SU-DHL-6 (cell line): ENCODE data around the gene PIGC.

Experiments used
- H2AFZ ChIP-seq: fragments of 200-600 bp; sonication (generic); 2 replicates; pipeline ENCODE4 v1.6.1; 2014; ENCODE audit warnings: low read depth, mild to moderate bottlenecking, moderate library complexity, mixed read lengths, antibody characterized with exemption, low read length; ENCODE audit not compliant: severe bottlenecking
- H3F3A ChIP-seq: fragments of 200-600 bp; shearing (Covaris generic); 2 replicates; pipeline ENCODE4 v1.6.0; 2016; ENCODE audit warnings: antibody characterized with exemption, mild to moderate bottlenecking; ENCODE audit not compliant: insufficient read depth
- H3K27ac ChIP-seq: fragments of 200-600 bp; sonication (generic); 2 replicates; pipeline ENCODE4 v1.5.1; 2016; ENCODE audit warnings: low read depth, mild to moderate bottlenecking, low read length, moderate library complexity, mixed read lengths
- H3K27me3 ChIP-seq: fragments of 200-600 bp; sonication (generic), shearing (Covaris generic); 2 replicates; pipeline ENCODE4 v1.6.0; 2014; ENCODE audit warnings: mild to moderate bottlenecking, low read length
- H3K36me3 ChIP-seq: fragments of 200-600 bp; sonication (generic); 2 replicates; pipeline ENCODE4 v1.6.1; 2014; ENCODE audit warnings: mild to moderate bottlenecking, low read length, mixed read lengths
- H3K4me2 ChIP-seq: fragments of 300-600, 200-600 bp; shearing (Covaris generic), sonication (generic); 2 replicates; pipeline ENCODE4 v1.6.0; 2014; ENCODE audit warnings: low read length, low read depth, mild to moderate bottlenecking; ENCODE audit not compliant: poor library complexity, severe bottlenecking
- H3K4me3 ChIP-seq: fragments of 200-600 bp; sonication (generic); 2 replicates; pipeline ENCODE4 v1.5.1; 2014; ENCODE audit warnings: antibody characterized with exemption, low read length, mild to moderate bottlenecking, mixed read lengths; ENCODE audit not compliant: insufficient read depth, poor library complexity, severe bottlenecking
- H3K79me2 ChIP-seq: fragments of 200-600 bp; sonication (generic); 2 replicates; pipeline ENCODE4 v1.6.1; 2014; ENCODE audit warnings: mild to moderate bottlenecking, low read length, moderate library complexity; ENCODE audit not compliant: insufficient read depth
- H3K9ac ChIP-seq: fragments of 200-600 bp; sonication (generic); 2 replicates; pipeline ENCODE4 v1.7.0; 2014; ENCODE audit warnings: mild to moderate bottlenecking, low read length
- H3K9me2 ChIP-seq: fragments of 200-600 bp; sonication (generic); replicated peaks from 2 replicates; pipeline ENCODE4 v1.6.1; 2014; ENCODE audit warnings: low read length; ENCODE audit not compliant: insufficient read depth
- H3K9me3 ChIP-seq: fragments of 200-600 bp; sonication (generic); 2 replicates; pipeline ENCODE4 v1.6.1; 2014; ENCODE audit warnings: low read length, mixed read lengths; ENCODE audit not compliant: insufficient read depth
- H4K20me1 ChIP-seq: fragments of 200-600 bp; sonication (generic); 2 replicates; pipeline ENCODE4 v1.6.1; 2014; ENCODE audit warnings: low read depth, mild to moderate bottlenecking, antibody characterized with exemption, low read length, moderate library complexity, mixed read lengths
- EZH2phosphoT487 ChIP-seq: fragments of 200-600 bp; sonication (generic), shearing (Covaris generic); conservative IDR thresholded peaks from 2 replicates; pipeline ENCODE4 v1.6.1; 2018; ENCODE audit warnings: mild to moderate bottlenecking, antibody characterized with exemption, low read length, moderate library complexity, mixed read lengths
- TF ChIP-seq, protein P1 (sequence below): fragments of 200-600 bp; sonication (generic); IDR thresholded peaks from one replicate; pipeline ENCODE4 v1.5.1; 2017; ENCODE audit warnings: antibody characterized with exemption, mild to moderate bottlenecking, low read length, moderate library complexity; ENCODE audit not compliant: insufficient read depth, poor library complexity, severe bottlenecking

Gene PIGC

DNA sequence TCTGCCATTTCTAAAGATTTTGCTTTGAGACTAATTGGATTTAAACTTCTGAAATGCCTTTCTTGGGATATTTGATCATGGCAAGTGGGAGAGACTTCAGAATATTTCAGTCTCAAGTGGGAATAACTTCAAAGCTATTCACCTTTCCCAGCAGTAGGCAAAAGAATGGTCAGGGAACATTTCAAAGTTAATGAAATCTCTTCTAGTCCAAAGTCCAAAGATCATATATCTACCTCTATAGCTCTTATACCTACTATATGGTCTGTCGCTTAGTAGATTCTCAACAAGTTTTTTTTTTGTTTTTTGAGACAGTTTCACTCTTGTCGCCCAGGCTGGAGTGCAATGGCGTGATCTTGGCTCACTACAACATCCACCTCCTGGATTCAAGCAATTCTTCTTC is 44.5 kb upstream of the PIGC start:
- no peaks in the 10 kb centered on the region for H4K20me1 ChIP-seq
- H3K9me2 ChIP-seq = no peaks in the 10 kb centered on the region
- no peaks in the 10 kb centered on the region for H3F3A ChIP-seq
- H2AFZ ChIP-seq = no peak overlapping the region
- H3K9me3 ChIP-seq = no peaks in the 10 kb centered on the region
- TF ChIP-seq EZH2phosphoT487 = no peak
- TF ChIP-seq, protein P1, sequence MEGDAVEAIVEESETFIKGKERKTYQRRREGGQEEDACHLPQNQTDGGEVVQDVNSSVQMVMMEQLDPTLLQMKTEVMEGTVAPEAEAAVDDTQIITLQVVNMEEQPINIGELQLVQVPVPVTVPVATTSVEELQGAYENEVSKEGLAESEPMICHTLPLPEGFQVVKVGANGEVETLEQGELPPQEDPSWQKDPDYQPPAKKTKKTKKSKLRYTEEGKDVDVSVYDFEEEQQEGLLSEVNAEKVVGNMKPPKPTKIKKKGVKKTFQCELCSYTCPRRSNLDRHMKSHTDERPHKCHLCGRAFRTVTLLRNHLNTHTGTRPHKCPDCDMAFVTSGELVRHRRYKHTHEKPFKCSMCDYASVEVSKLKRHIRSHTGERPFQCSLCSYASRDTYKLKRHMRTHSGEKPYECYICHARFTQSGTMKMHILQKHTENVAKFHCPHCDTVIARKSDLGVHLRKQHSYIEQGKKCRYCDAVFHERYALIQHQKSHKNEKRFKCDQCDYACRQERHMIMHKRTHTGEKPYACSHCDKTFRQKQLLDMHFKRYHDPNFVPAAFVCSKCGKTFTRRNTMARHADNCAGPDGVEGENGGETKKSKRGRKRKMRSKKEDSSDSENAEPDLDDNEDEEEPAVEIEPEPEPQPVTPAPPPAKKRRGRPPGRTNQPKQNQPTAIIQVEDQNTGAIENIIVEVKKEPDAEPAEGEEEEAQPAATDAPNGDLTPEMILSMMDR = no peak
- no peak overlapping the region for H3K4me2 ChIP-seq
- H3K4me3 ChIP-seq = no peak overlapping the region
- H3K79me2 ChIP-seq = no peaks in the 10 kb centered on the region
- H3K9ac ChIP-seq = no peak overlapping the region
- no peaks in the 10 kb centered on the region for H3K27me3 ChIP-seq
- no peaks in the 10 kb centered on the region for H3K36me3 ChIP-seq
- H3K27ac ChIP-seq = no peak overlapping the region

DNA sequence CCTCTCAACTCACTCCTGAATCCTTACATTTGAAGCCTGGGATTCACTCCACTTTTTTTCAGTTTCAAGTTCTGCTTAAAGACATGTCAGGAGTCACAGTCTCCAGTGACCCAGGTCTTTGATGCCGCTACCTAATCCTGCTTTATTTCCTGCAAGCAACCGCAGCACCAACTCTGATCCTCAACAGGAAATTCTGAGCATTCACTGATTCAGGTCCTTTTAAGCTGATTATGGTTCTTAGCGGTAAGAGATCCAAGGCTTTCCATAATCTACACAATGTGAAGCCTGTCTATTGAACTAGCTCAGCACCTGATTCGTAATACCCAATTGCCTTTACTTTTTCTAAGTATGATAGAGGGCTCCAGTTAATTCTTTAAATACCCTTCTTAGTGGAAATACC is 43.7 kb upstream of the PIGC start:
- H3K4me2 ChIP-seq = no peak overlapping the region
- no peaks in the 10 kb centered on the region for H3K36me3 ChIP-seq

GRCh38 chr1:172486805-172487454 is 43.1 kb upstream of the PIGC start:
- Histone ChIP-seq H3K27ac (no peak overlapping the region), H3K9me2 (no peaks in the 10 kb centered on the region)

More for the DNA sequence above, 43.7 kb upstream of the PIGC start:
- Histone ChIP-seq H3K79me2 (no peaks in the 10 kb centered on the region), H3K9ac (no peak overlapping the region), H3K9me3 (no peaks in the 10 kb centered on the region), H3K4me3 (no peak overlapping the region), H3K27me3 (no peaks in the 10 kb centered on the region), H3K27ac (no peak overlapping the region), H2AFZ (no peak overlapping the region), H3F3A (no peaks in the 10 kb centered on the region), H3K9me2 (no peaks in the 10 kb centered on the region), H4K20me1 (no peaks in the 10 kb centered on the region)
- no peak for TF ChIP-seq EZH2phosphoT487
- TF ChIP-seq, protein P1 = no peak

More at GRCh38 chr1:172486805-172487454, 43.1 kb upstream of the PIGC start:
- no peaks in the 10 kb centered on the region for H3K79me2 ChIP-seq
- no peaks in the 10 kb centered on the region for H3K36me3 ChIP-seq
- no peaks in the 10 kb centered on the region for H4K20me1 ChIP-seq
- no peak for TF ChIP-seq EZH2phosphoT487
- TF ChIP-seq, protein P1 = no peak
- no peak overlapping the region for H2AFZ ChIP-seq
- H3K9ac ChIP-seq = no peak overlapping the region
- H3K4me2 ChIP-seq = no peak overlapping the region
- H3K4me3 ChIP-seq = no peak overlapping the region
- H3F3A ChIP-seq = no peaks in the 10 kb centered on the region
- no peaks in the 10 kb centered on the region for H3K27me3 ChIP-seq
- H3K9me3 ChIP-seq = no peaks in the 10 kb centered on the region
